Myocyte (in vitro differentiated cells): ENCODE data around the gene SPCS1. TPM values are rescaled to one million over a fixed set of nuclear protein-coding genes. Genes with fewer than 3 reads are reported as not detected.

ENCODE experiments used
- DNase-seq: peaks from one replicate; pipeline ENCODE4 v3.0.0-alpha.2; 2012; ENCODE audit warnings: low read depth
- total RNA-seq: library from RNA; depleted of rRNA; stranded (reverse); fragments of >200 nt; gene quantifications from 2 replicates; pipeline ENCODE4 v1.2.3, GENCODE V29; 2014

SPCS1 gene
- total RNA-seq, 1 donor from 2014 or later, result 141 TPM

DNA sequence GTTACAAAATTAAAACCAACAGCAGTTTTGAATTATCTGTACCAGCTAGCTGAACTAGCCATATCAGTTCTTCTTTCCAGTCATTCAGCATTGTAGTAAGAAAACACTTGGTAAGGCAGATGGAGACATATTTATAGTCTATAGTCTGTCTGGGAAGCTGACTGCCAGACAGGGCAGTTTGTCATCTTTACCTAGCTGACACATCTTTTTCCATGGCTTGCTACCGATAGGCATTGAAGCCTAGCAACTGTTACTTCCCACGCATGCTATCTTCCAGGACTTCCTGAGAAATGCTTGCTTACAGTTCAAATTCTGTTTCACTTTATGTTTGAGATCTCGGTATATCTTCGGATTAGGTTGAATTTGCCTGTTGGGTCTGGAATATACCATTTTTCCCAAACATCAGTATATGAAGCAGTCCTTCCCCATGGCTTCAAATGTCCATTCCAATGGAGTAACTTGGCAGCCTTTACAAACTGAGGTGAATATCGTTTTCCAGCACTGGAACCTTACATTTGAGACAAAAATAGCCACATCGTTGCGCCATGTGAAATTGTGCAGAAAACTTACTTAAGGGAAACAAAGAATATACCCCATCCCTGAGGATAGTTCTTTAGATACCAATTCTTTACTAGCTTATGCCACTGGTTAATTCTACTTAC lies 11.2 kb upstream of the SPCS1 start:
- DNase-seq, result no peak

- no peak for DNase-seq
These were observed 9.9 kb upstream of the SPCS1 start for GRCh38 chr3:52695798-52696671.

DNA sequence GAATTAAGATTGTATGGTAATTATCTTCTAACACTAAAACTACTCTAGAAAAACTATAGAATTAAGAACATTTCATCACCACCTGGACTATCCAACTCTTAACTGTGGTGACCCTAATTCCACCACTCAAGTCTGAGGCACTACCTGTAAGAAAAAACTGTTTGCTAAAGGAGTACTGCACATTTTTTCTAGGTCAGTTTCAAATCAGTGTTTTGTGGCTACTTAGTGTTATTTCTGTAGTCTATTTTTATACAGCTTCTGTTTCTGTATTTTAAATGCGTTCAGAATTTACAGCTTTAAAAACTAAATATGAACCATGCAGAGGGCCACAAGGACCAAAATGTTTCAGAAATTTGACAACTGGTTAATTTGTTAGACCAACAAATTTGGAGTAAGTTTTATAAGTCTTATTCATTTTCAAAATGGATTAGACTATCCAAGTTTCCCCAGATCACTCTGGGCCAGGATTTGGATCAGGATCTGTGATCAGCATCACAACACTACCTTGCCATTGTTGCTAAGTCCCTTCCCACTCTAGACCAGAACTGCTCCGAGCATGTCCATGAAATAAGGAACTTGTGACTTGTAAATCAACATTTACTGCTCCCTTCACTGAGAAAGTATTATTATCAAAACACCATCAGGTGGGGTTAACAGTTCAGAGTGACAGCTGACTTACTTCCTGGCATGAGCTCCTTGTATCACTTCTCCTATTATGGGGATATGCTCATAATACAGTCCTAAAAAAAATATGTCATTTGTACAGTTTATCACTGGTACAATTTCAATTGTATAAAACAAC lies 8.9 kb upstream of the SPCS1 start:
- no peak for DNase-seq

DNA sequence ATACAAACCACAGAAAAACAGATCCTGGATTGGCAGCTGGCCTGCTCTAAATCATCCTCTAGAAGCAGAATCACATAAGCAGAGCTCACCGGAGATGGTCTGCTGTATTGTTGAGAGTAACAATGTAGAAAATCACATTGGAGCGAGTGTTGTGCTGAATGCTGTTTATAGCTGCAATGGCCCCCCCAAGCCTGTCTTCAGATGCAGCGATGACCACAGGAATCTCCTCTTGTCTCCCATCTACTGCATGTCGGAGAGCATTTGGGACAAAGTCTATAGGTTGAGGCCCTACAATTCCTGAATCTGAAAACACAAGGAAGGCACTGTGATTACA lies 8.3 kb upstream of the SPCS1 start:
- DNase-seq, result no peak

DNA sequence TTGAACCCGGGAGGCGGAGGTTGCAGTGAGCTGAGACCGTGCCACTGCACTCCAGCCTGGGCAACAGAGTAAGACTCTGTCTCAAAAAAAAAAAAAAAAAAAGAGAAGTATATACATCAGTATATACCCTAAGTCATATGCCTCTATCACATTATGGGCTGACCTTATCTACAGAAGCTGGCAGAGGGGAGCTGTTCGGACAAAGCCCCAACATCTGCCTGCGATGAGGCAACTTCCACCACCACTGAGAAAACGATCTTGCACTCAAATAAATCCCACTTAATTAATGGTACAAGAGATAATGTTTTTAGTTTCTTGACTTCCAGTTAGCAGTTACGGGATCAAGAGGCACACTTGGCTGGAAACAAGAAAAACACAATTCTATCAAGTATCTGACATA lies 2.6 kb upstream of the SPCS1 start:
- no peak for DNase-seq

- DNase-seq, result peak; percentile 80
These were observed 1.1 kb upstream of the SPCS1 start for GRCh38 chr3:52704611-52705437.

DNA sequence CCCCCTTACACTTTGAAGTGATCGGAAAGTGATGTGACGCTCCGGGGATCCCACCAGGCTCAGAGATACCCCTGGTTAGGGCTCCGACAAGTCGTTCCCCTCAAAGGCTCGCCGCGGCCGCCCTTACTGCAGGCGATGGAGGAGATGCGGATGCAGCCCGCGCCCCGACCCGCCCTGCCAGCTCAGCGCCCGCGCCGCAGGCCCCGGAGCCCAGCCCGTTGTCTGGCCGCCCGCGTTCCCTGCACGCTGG lies 543 bp upstream of the SPCS1 start:
- DNase-seq, result no peak

DNA sequence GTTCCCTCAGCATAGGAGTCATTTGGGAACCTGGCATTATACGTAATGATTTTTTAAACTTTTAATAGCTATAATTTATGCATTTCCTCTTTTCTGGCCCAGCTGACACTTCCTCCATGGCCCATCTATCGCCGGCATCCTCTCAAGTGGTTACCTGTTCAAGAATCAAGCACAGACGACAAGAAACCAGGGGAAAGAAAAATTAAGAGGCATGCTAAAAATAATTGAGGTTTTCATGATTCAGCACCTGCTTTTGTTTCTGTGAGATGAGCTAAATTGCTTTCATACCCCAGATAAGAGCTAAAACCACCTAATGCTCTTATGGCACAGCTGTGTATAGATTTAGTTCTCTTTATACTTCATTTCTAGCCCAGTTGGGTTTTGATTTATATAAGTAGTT lies 1.7 kb downstream of the SPCS1 start:
- no peak for DNase-seq

DNA sequence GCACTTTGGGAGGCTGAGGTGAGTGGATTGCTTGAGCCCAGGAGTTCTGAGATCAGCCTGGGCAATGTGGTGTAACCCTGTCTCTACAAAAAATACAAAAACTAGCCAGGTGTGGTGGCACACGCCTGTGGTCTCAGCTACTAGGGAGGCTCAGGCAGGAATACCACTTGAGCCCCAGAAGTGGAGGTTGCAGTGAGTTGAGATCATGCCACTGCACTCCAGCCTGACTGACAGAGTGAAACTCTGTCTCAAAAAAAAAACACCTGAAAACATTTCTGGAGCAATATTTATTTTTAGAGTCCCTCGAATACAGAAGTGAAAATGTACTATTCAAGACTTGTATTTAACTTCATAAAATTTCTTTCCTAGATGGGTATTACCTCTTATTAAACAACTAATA lies 4.6 kb downstream of the SPCS1 start:
- DNase-seq, result no peak

DNA sequence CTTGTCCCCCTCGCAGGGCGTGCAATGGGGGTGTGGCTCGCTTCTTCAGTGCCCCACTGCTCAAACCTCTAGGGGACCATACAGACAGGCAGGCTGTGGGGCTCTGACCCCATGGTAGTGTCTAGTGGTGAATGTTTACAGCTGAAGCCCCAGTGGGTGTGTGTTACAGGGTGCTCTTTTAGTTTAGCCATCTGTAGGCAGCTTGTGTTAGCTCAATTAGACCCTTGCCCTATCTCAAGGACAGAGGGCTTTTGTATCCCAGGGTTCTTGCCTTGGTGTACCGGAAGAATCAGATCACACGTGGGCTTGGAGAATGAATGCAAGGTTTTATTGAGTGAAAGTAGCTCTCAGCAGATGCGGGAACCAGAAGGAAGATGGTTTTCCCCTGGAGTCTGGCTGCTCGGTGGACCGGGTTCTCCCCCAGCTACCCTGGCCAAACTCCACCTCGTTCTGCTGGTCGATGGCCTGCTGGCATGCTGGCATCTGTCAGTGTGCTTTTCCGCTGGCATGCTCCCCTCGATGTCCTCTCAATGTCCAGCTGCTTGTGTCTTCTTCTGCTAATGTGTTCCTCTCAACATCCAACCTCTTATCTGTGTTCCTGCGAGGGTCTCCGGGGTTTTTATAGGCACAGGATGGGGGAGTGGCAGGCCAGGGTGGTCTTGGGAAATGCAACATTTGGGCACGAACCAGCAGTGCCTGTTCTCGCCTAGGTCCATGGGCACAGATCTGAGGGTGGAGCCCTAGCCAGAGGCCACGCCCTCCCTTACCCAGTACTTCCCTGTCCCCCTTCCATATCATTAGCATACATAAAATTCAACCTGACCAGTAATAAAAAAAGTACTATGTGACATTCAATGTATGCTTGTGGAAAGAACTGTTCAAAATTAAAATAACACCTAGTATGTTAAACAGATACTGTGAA lies 6.6 kb downstream of the SPCS1 start:
- no peak for DNase-seq

DNA sequence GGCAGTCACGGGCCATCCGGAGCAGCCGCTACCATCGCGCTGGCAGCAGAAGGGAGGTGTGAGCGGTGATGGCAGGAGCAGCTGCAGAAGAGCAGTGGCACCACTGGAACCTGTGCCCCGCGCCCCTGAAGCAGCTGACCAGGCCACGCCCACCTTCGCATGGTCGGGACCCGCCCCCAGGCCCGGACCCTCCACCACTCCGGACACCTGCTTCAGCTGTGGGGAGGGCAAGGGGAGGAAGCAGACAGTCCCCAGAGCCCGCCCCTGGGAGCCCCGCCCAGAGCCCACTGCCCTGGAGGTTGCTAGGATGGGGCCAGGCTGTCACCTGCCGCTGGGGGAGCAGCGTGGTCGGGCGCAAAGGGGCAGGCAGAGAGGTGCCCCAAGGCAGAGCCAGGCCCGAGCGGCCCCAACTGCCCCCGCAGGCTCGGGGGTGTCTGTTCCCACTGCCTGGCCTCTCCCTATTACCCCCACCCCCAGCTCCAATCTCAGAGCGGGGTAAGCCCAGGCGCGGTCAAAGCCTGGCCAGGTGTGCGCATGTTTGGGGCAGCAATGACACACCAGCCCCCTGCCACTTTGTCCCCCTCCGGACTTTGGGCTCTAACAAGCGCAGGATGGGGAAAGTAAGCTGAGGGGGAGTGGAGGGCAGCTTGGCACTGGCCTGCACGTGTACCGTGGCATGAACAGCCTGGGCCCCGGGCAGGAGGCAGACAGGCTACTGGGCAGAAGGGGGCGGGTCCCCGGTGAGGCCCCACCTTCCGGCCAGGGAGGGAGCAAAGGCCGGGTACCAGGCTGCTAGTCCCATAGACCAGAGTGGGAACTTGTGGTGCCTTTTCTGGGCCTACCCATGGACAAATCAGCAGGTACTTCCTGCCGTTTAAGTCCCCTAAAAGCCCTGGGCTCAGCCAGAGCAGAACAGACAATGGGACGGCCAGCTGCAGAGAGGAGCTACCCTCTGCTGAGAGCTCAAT lies 8.7 kb downstream of the SPCS1 start:
- no peak for DNase-seq

GRCh38 chr3:52715714-52716305 lies 9.9 kb downstream of the SPCS1 start:
- DNase-seq, result no peak

DNA sequence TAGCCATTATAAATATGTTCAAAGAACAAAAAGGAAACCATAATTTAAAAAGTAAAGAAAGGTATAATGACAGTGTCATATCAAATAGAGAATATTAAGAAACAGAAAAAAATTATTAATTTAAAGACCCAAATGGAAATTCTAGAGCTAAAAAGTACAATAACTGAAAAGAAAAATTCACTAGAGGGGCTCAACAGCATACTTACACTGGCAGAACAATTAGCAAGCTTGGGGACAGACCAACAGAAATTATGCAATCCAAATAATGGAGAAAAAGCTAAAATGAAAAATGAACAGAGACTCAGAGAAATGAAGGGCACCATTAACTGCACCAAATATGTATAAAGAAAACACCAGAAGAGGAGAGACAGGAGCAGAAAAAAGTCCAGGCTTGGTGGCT lies 13.7 kb downstream of the SPCS1 start:
- DNase-seq, result no peak

GRCh38 chr3:52721002-52721729 lies 15.3 kb downstream of the SPCS1 start:
- no peak for DNase-seq

- DNase-seq, result no peak
These were observed 15.8 kb downstream of the SPCS1 start for GRCh38 chr3:52721730-52722008.

DNA sequence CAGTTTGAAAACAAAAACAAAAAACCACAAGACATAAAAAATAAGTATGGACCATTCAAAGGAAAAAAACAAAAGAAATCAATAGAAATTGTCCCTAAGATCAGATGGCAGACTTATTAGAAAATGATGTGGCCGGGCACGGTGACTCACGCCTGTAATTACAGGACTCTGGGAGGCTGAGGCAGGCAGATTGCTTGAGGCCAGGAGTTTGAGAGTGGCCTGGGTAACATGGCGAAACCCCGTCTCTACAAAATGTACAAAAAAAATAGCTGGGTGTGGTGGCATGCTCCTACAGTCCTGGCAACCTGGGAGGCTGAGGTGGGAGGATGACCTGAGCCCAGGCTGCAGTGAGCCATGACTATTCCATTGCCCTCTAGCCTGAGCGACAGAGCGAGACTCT lies 16.6 kb downstream of the SPCS1 start:
- no peak for DNase-seq

GRCh38 chr3:52723935-52724334 lies 18.0 kb downstream of the SPCS1 start:
- DNase-seq, result no peak

- no peak for DNase-seq
These were observed 18.6 kb downstream of the SPCS1 start for GRCh38 chr3:52724511-52724910.
